H1 (cell line): ENCODE measurements around the gene ZNF689. TPM values are rescaled to one million over a fixed set of nuclear protein-coding genes. Genes with fewer than 3 reads are reported as not detected.

Experiments used
- CTCF ChIA-PET: fragments of 300-600 bp; sonication (Branson Sonifier 250); formaldehyde crosslinking; loops from one replicate; lab custom pipeline; 2021; ENCODE audit not compliant: partially characterized antibody; lab: Charles Lee
- POLR2A ChIA-PET: fragments of 300-600 bp; sonication (Branson Sonifier 250); formaldehyde crosslinking; loops from one replicate; lab custom pipeline; 2021; ENCODE audit warnings: inconsistent platforms; ENCODE audit not compliant: partially characterized antibody; lab: Charles Lee
- DNase-seq, 2 experiments: peaks; one replicate each; pipeline versions ENCODE4 v3.0.0 to v3.0.0-alpha.2; 2010 to 2022; ENCODE audit warnings: low spot score in 2 of 2, low read depth in 1 of 2, mixed read lengths in 1 of 2
- FAIRE-seq: peaks from 2 replicates; lab custom pipeline; 2011; peaks lifted over from hg19 to GRCh38; lab: Jason Lieb, UNC
- H2AFZ ChIP-seq: 2 replicates; pipeline ENCODE4 v1.8.1; 2012; ENCODE audit warnings: low read length, inconsistent platforms
- H2AK5ac ChIP-seq: 2 replicates; pipeline ENCODE4 v1.6.1; 2013; ENCODE audit warnings: low read depth, low read length
- H2BK120ac ChIP-seq: replicated peaks from 2 replicates; pipeline ENCODE3; 2013; ENCODE audit warnings: low read depth, low read length, inconsistent platforms
- H2BK12ac ChIP-seq: 2 replicates; pipeline ENCODE4 v1.6.1; 2013; ENCODE audit warnings: low read depth, low read length
- H2BK15ac ChIP-seq: 2 replicates; pipeline ENCODE4 v1.6.1; 2013; ENCODE audit warnings: low read length
- H2BK20ac ChIP-seq: 2 replicates; pipeline ENCODE4 v1.6.1; 2013; ENCODE audit warnings: low read length
- H2BK5ac ChIP-seq: 2 replicates; pipeline ENCODE4 v1.6.1; 2013; ENCODE audit warnings: low read depth, low read length
- H3K14ac ChIP-seq: 2 replicates; pipeline ENCODE4 v1.6.1; 2013; ENCODE audit warnings: inconsistent platforms; ENCODE audit not compliant: insufficient read length
- H3K18ac ChIP-seq: 2 replicates; pipeline ENCODE4 v1.6.1; 2013; ENCODE audit warnings: low read length; ENCODE audit errors: extremely low read depth
- H3K23ac ChIP-seq: 2 replicates; pipeline ENCODE4 v1.6.1; 2013; ENCODE audit warnings: inconsistent platforms; ENCODE audit not compliant: insufficient read length
- H3K23me2 ChIP-seq: 2 replicates; pipeline ENCODE4 v1.6.1; 2013; ENCODE audit warnings: low read depth, low read length
- H3K27ac ChIP-seq: 2 replicates; pipeline ENCODE4 v1.6.1; 2011; ENCODE audit warnings: low read depth, low read length, inconsistent platforms
- H3K27me3 ChIP-seq, 4 experiments: replicated peaks in 1 of 4; 1 replicate in 1 of 4; 2 replicates in 3 of 4; pipeline versions ENCODE4 v1.6.1 to v1.8.1; 2011 to 2013; ENCODE audit warnings: low read length in 3 of 4, mild to moderate bottlenecking in 3 of 4, inconsistent platforms in 2 of 4, mixed read lengths in 2 of 4, moderate library complexity in 1 of 4; ENCODE audit not compliant: control insufficient read depth in 3 of 4, insufficient read depth in 3 of 4; ENCODE audit errors: extremely low read depth in 1 of 4
- H3K36me3 ChIP-seq, 4 experiments: 2 replicates each; pipeline versions ENCODE4 v1.6.1 to v1.8.1; 2011 to 2013; ENCODE audit warnings: mild to moderate bottlenecking in 4 of 4, low read length in 3 of 4, moderate library complexity in 2 of 4, control low read depth in 1 of 4, inconsistent platforms in 1 of 4; ENCODE audit not compliant: insufficient read depth in 4 of 4, control insufficient read depth in 2 of 4
- H3K4ac ChIP-seq: replicated peaks from 2 replicates; pipeline ENCODE3; 2013; ENCODE audit warnings: low read length, low read depth, mixed read lengths, inconsistent platforms; ENCODE audit not compliant: insufficient read length
- H3K4me1 ChIP-seq, 4 experiments: replicated peaks in 1 of 4; 1 replicate in 1 of 4; 2 replicates in 3 of 4; pipeline versions ENCODE4 v1.6.1 to v1.8.1; 2011 to 2013; ENCODE audit warnings: low read length in 3 of 4, inconsistent platforms in 2 of 4, mixed read lengths in 1 of 4; ENCODE audit not compliant: insufficient read depth in 4 of 4, control insufficient read depth in 3 of 4
- H3K4me2 ChIP-seq, 2 experiments: 2 replicates each; pipeline versions ENCODE4 v1.6.1 to v1.8.1; 2011 to 2013; ENCODE audit warnings: low read depth in 2 of 2, low read length in 2 of 2, control low read depth in 1 of 2, inconsistent platforms in 1 of 2, mild to moderate bottlenecking in 1 of 2; ENCODE audit not compliant: insufficient read depth in 1 of 2
- H3K4me3 ChIP-seq, 4 experiments: fragments of 200-600, 300-600 bp in 1 of 4; sonication (generic), shearing (Covaris generic), sonication (Bioruptor Twin) in 1 of 4; 2 replicates each; pipeline versions ENCODE4 v1.5.1 to v1.8.1; 2011 to 2016; ENCODE audit warnings: low read length in 4 of 4, low read depth in 3 of 4, control low read depth in 2 of 4, inconsistent platforms in 2 of 4, mild to moderate bottlenecking in 2 of 4, mixed read lengths in 1 of 4, moderate library complexity in 1 of 4; ENCODE audit not compliant: insufficient read depth in 2 of 4; ENCODE audit errors: extremely low read depth in 1 of 4
- H3K56ac ChIP-seq: replicated peaks from 2 replicates; pipeline ENCODE3; 2013; ENCODE audit warnings: low read depth, mild to moderate bottlenecking, mixed read lengths, low read length, inconsistent platforms; ENCODE audit not compliant: insufficient read length
- H3K79me1 ChIP-seq: 2 replicates; pipeline ENCODE4 v1.6.1; 2013; ENCODE audit warnings: low read depth, low read length, control low read depth
- H3K79me2 ChIP-seq, 2 experiments: 2 replicates each; pipeline versions ENCODE4 v1.6.1 to v1.8.1; 2012 to 2013; ENCODE audit warnings: low read length in 2 of 2, mild to moderate bottlenecking in 2 of 2, inconsistent platforms in 1 of 2; ENCODE audit not compliant: insufficient read depth in 2 of 2, control insufficient read depth in 1 of 2
- H3K9ac ChIP-seq, 4 experiments: replicated peaks in 1 of 4; 1 replicate in 1 of 4; 2 replicates in 3 of 4; pipeline versions ENCODE4 v1.6.1 to v1.8.1; 2011 to 2013; ENCODE audit warnings: low read depth in 3 of 4, low read length in 3 of 4, control low read depth in 2 of 4, mild to moderate bottlenecking in 2 of 4, moderate library complexity in 2 of 4, inconsistent platforms in 1 of 4; ENCODE audit errors: extremely low read depth in 1 of 4
- H3K9me3 ChIP-seq, 2 experiments: 2 replicates each; pipeline versions ENCODE4 v1.6.1 to v1.8.1; 2012 to 2013; ENCODE audit warnings: mild to moderate bottlenecking in 2 of 2, moderate library complexity in 2 of 2, control low read depth in 1 of 2, inconsistent platforms in 1 of 2, low read depth in 1 of 2, low read length in 1 of 2, mixed read lengths in 1 of 2; ENCODE audit not compliant: insufficient read depth in 2 of 2
- H4K20me1 ChIP-seq, 2 experiments: replicated peaks in 1 of 2; 2 replicates each; pipeline versions ENCODE3 to v1.8.1; 2011 to 2013; ENCODE audit warnings: inconsistent platforms in 2 of 2, low read length in 2 of 2, mild to moderate bottlenecking in 1 of 2; ENCODE audit not compliant: insufficient read depth in 2 of 2, control insufficient read depth in 1 of 2
- H4K5ac ChIP-seq: 2 replicates; pipeline ENCODE4 v1.6.1; 2013; ENCODE audit warnings: low read length, low read depth, mixed read lengths, inconsistent platforms; ENCODE audit not compliant: insufficient read length
- H4K8ac ChIP-seq: 2 replicates; pipeline ENCODE4 v1.8.0; 2013; ENCODE audit warnings: mild to moderate bottlenecking, moderate library complexity, low read length, inconsistent platforms; ENCODE audit not compliant: insufficient read depth; ENCODE audit errors: extremely low read depth
- H4K91ac ChIP-seq: replicated peaks from 2 replicates; pipeline ENCODE3; 2013; ENCODE audit warnings: low read length, mixed read lengths, inconsistent platforms; ENCODE audit not compliant: insufficient read length
- SIX5 ChIP-seq: IDR thresholded peaks from 2 replicates; pipeline ENCODE4 v1.6.1; 2011; ENCODE audit warnings: mild to moderate bottlenecking, low read depth, low read length
- WGBS, 2 experiments: shearing (Covaris generic) in 1 of 2; methylation state at CpG; one replicate each; pipeline versions ENCODE4 v1.1.6 to v1.1.7; 2013 to 2015; ENCODE audit warnings: low lambda C conversion rate in 2 of 2, mixed read lengths in 2 of 2, inconsistent platforms in 1 of 2, low coverage in 1 of 2, missing lambda C conversion rate in 1 of 2; ENCODE audit not compliant: insufficient replicate concordance in 2 of 2, insufficient coverage in 1 of 2, insufficient read length in 1 of 2; ENCODE audit errors: extremely low coverage in 1 of 2, missing lambda C conversion rate in 1 of 2; 5-methylcytosine and 5-hydroxymethylcytosine counted together
- polyA plus RNA-seq, 7 experiments: library from polyadenylated mRNA; depleted of rRNA in 3 of 7; stranded (reverse) in 5 of 7; unstranded in 2 of 7; fragments of >200 nt in 5 of 7; fragments of 200-250 nt in 2 of 7; gene quantifications; 1 replicate in 5 of 7; 2 replicates in 1 of 7; 4 replicates in 1 of 7; pipeline versions ENCODE4 v1.2.1 to v1.2.3, GENCODE V29; 2011 to 2013; ENCODE audit warnings: missing spikeins in 2 of 7, mixed read lengths in 2 of 7
- total RNA-seq: library from RNA; stranded (reverse); fragmentation: NEBNext Ultra II Directional; extraction: Animal tissue kit (Norgen Biotek cat#: 25700); gene quantifications from 2 replicates; pipeline ENCODE4 v1.2.1, GENCODE V29; 2021

The ZNF689 gene
- total and polyA plus RNA-seq, 2 of the 8 experiments (the other 6 are each of a cell fraction or from before 2014, with no cell fraction given) = 14.3 to 15.3 TPM

- H4K8ac ChIP-seq = no peak overlapping the region
- POLR2A ChIA-PET = interaction anchor here (0.8 to 6.7 kb wide), 9 partner anchors 8 to 201 kb away, joined by 3 to 85 read pairs (median 4); partner anchors contain the start of genes ZNF688, ZNF689 and ZNF785
- no peak overlapping the region for H3K23ac ChIP-seq
Measured at GRCh38 chr16:30602616-30603277, 7.4 kb downstream of the ZNF689 start.

More at GRCh38 chr16:30602616-30603277, 7.4 kb downstream of the ZNF689 start:
- Histone ChIP-seq H3K56ac (no peak overlapping the region), H3K4me1 (no peaks in the 10 kb centered on the region), H3K27ac (no peak overlapping the region), H3K79me2 (no peaks in the 10 kb centered on the region), H3K27me3 (no peaks in the 10 kb centered on the region), H3K9ac (no peak overlapping the region), H2BK20ac (no peak overlapping the region), H4K20me1 (peaks cover 0 to 2% of the 10 kb centered on the region in 2 experiments), H4K5ac (no peak overlapping the region), H2BK120ac (no peak overlapping the region), H2BK5ac (no peak overlapping the region), H2BK15ac (no peak overlapping the region), H2BK12ac (no peak overlapping the region), H3K9me3 (no peaks in the 10 kb centered on the region), H3K4me2 (no peak overlapping the region), H2AK5ac (no peak overlapping the region), H3K4ac (no peak overlapping the region), H3K79me1 (no peaks in the 10 kb centered on the region; the same call in 1 of the 2 replicates), H3K4me3 (no peak overlapping the region), H3K18ac (no peak overlapping the region), H4K91ac (no peak overlapping the region), H3K36me3 (peaks cover 4 to 31% (median 23%) of the 10 kb centered on the region in 4 experiments; a peak in 7 of 8 replicates), H3K14ac (no peak overlapping the region), H3K23me2 (no peaks in the 10 kb centered on the region), H2AFZ (no peak overlapping the region)
- 81% methylated on average over 4 of the region's 4 CpGs; no CpG with 5 or more reads in 1 of the 2 experiments for WGBS, 2 experiments
- FAIRE-seq = no peak
- TF ChIP-seq SIX5 = no peak
- no peak for DNase-seq
- CTCF ChIA-PET = interaction anchor here (0.6 to 7.6 kb wide), 10 partner anchors 11 to 492 kb away, joined by 3 to 42 read pairs (median 4); partner anchors contain the start of gene DCTPP1
